Upper lobe of left lung (tissue), 6 donors: ENCODE results near the gene NDNF. TPM values are rescaled to one million over a fixed set of nuclear protein-coding genes. Genes with fewer than 3 reads are reported as not detected.

Source experiments
- ATAC-seq, 2 donors: fragments of 200-7000 bp; cut with Tn5 transposase; one replicate each; pipeline ENCODE4 v1.9.1; 2022; ENCODE audit warnings: mild to moderate bottlenecking in 2 of 2, moderate library complexity in 2 of 2; ENCODE audit not compliant: low FRiP score in 2 of 2
- DNase-seq, 2 donors: peaks; one replicate each; pipeline ENCODE4 v3.0.0-alpha.2; 2019 to 2020
- H3K27ac ChIP-seq, 4 donors: fragments of 200-600 bp; sonication (generic); one replicate each; pipeline ENCODE4 v1.5.1; 2016 to 2019
- H3K27me3 ChIP-seq, 4 donors: fragments of 200-600 bp; sonication (generic); one replicate each; pipeline ENCODE4 v1.5.1; 2017 to 2019
- H3K36me3 ChIP-seq, 4 donors: fragments of 200-600 bp; sonication (generic); one replicate each; pipeline ENCODE4 v1.5.1; 2016 to 2019
- H3K4me1 ChIP-seq, 4 donors: fragments of 200-600 bp; sonication (generic); one replicate each; pipeline ENCODE4 v1.5.1; 2018 to 2019
- H3K4me3 ChIP-seq, 4 donors: fragments of 200-600 bp; sonication (generic); one replicate each; pipeline ENCODE4 v1.5.1; 2017 to 2019; ENCODE audit warnings: mild to moderate bottlenecking in 2 of 4, moderate library complexity in 1 of 4
- H3K9me3 ChIP-seq, 4 donors: fragments of 200-600 bp; sonication (generic); one replicate each; pipeline ENCODE4 v1.5.1; 2018 to 2019
- EP300 ChIP-seq, 4 donors: sonication (generic); formaldehyde crosslinking; IDR thresholded peaks; one replicate each; pipeline ENCODE4 v1.5.1; 2017; ENCODE audit warnings: antibody characterized with exemption in 4 of 4, control low read depth in 2 of 4
- POLR2A ChIP-seq, 4 donors: fragments of 450-650 bp; IDR thresholded peaks; one replicate each; pipeline ENCODE4 v1.5.1; 2016 to 2017; ENCODE audit warnings: antibody characterized with exemption in 4 of 4, mild to moderate bottlenecking in 2 of 4
- POLR2AphosphoS5 ChIP-seq, 2 donors: sonication (generic); formaldehyde crosslinking; IDR thresholded peaks; one replicate each; pipeline ENCODE4 v1.5.1; 2017; ENCODE audit warnings: antibody characterized with exemption in 2 of 2
- WGBS, 2 donors: methylation state at CpG; one replicate each; pipeline ENCODE4 v1.1.5; 2017 to 2018; 5-methylcytosine and 5-hydroxymethylcytosine counted together
- total RNA-seq, 6 donors: library from RNA; depleted of rRNA in 4 of 6; stranded (reverse); fragments of >200 nt in 4 of 6; gene quantifications; one replicate each; pipeline versions ENCODE4 v1.1.0 to v1.2.1, GENCODE V29; 2016 to 2021
- TF ChIP-seq, protein P1 (sequence below), 6 experiments: fragments of 450-650 bp in 4 of 6; fragments of 200-600 bp in 2 of 6; sonication (generic) in 2 of 6; IDR thresholded peaks; one replicate each; pipeline ENCODE4 v1.5.1; 2016 to 2019; ENCODE audit warnings: antibody characterized with exemption in 6 of 6
- donor health status: DM: no; HTN: no; CAD: no; lungs with moderate emphysema.
- donor health status: DM: no; HTN: yes; CAD: no; lungs with severe emphysema.

Gene NDNF
- total RNA-seq, 6 donors from 2014 or later, result 52.4 to 180 (median 129) TPM

DNA sequence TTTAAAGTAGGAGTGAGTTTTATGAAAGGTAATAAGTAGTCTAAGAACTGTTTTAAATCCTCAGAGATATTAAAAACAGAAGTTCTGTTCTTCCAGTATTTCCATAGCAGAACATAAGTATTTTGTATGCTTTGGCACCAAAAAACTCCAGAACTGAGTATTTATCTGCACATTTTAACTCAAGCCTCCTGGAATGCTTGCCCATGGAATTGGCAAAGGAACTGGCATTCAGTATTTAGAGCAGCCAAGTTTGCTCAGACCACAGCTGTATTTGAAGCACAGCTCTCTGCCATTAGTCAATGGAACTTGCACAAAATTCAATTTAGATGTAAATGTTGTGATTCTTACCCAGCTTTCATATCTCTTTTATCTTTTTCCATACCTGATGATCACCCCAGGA, 42.2 kb downstream of the NDNF start:
- ATAC-seq (no peak), DNase-seq (no peak)
- H3K4me3 ChIP-seq, result no peak overlapping the region
- H3K27ac ChIP-seq, result no peak overlapping the region
- no peaks in the 10 kb centered on the region for H3K36me3 ChIP-seq
- TF ChIP-seq, protein P1, sequence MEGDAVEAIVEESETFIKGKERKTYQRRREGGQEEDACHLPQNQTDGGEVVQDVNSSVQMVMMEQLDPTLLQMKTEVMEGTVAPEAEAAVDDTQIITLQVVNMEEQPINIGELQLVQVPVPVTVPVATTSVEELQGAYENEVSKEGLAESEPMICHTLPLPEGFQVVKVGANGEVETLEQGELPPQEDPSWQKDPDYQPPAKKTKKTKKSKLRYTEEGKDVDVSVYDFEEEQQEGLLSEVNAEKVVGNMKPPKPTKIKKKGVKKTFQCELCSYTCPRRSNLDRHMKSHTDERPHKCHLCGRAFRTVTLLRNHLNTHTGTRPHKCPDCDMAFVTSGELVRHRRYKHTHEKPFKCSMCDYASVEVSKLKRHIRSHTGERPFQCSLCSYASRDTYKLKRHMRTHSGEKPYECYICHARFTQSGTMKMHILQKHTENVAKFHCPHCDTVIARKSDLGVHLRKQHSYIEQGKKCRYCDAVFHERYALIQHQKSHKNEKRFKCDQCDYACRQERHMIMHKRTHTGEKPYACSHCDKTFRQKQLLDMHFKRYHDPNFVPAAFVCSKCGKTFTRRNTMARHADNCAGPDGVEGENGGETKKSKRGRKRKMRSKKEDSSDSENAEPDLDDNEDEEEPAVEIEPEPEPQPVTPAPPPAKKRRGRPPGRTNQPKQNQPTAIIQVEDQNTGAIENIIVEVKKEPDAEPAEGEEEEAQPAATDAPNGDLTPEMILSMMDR (IDR thresholded peaks at IDR 0.05), result no peak
- no peak for TF ChIP-seq POLR2A (IDR thresholded peaks at IDR 0.05)
- no peaks in the 10 kb centered on the region for H3K9me3 ChIP-seq
- H3K27me3 ChIP-seq, result no peaks in the 10 kb centered on the region
- peaks cover 0 to 11% (median 0%) of the 10 kb centered on the region in 4 donors for H3K4me1 ChIP-seq

DNA sequence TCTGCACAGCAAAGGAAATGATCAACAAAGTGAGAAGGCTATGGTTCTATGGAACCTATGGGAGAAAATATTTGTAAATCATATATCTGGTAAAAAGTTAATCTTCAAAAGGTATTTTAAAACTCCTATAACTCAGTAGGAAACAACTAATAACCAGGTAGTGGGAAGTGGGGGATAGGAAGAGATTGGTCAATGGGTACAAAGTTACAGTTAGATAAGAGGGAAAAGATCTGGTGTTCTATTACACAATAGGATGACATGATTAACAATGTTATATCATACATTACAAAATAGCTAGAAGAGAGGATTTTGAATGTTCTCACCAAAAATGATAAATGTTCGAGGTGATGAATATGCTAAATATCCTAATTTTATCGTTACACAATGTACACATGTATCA, 46.3 kb downstream of the NDNF start:
- Histone ChIP-seq H3K9me3 (no peaks in the 10 kb centered on the region), H3K36me3 (no peaks in the 10 kb centered on the region), H3K4me1 (peaks cover 0 to 6% (median 0%) of the 10 kb centered on the region in 4 donors), H3K27me3 (no peaks in the 10 kb centered on the region), H3K4me3 (no peak overlapping the region), H3K27ac (no peak overlapping the region)
- 91 to 93% methylated on average over 2 of the region's 2 CpGs for WGBS, 2 donors
- DNase-seq (no peak), ATAC-seq (no peak)
- TF ChIP-seq EP300 (IDR thresholded peaks at IDR 0.05) (no peak), POLR2AphosphoS5 (IDR thresholded peaks at IDR 0.05) (no peak), POLR2A (IDR thresholded peaks at IDR 0.05) (no peak)
- TF ChIP-seq, protein P1 (IDR thresholded peaks at IDR 0.05), result no peak

DNA sequence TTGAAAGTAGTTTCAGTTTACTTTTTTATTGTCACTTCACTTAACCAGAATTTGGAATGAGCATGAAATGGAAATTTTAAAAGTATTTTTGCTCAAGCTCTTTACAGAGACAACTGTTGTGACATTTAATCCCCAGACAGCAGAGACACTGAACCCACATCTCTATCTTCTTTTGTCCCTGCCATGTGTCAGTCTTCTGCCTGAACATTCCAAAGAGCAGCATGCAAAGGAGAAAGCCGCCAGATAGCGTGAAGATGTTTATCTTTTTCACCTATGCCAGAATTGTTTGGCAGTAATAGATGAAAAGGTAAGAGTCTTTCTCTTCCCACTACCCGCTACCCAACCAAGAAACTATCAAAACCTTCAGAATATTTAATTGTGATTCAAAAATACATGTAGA, 46.8 kb downstream of the NDNF start:
- DNase-seq, result no peak
- no peak for ATAC-seq
- WGBS, 2 donors, result 77 to 90% methylated on average over 3 of the region's 3 CpGs
- no peaks in the 10 kb centered on the region for H3K27me3 ChIP-seq
- no peaks in the 10 kb centered on the region for H3K36me3 ChIP-seq
- no peak overlapping the region for H3K27ac ChIP-seq
- no peak overlapping the region for H3K4me3 ChIP-seq
- H3K9me3 ChIP-seq, result no peaks in the 10 kb centered on the region
- TF ChIP-seq POLR2AphosphoS5 (IDR thresholded peaks at IDR 0.05), result no peak
- TF ChIP-seq POLR2A (IDR thresholded peaks at IDR 0.05), result no peak
- TF ChIP-seq, protein P1 (IDR thresholded peaks at IDR 0.05), result no peak
- no peak for TF ChIP-seq EP300 (IDR thresholded peaks at IDR 0.05)
- peaks cover 0 to 6% (median 0%) of the 10 kb centered on the region in 4 donors for H3K4me1 ChIP-seq

DNA sequence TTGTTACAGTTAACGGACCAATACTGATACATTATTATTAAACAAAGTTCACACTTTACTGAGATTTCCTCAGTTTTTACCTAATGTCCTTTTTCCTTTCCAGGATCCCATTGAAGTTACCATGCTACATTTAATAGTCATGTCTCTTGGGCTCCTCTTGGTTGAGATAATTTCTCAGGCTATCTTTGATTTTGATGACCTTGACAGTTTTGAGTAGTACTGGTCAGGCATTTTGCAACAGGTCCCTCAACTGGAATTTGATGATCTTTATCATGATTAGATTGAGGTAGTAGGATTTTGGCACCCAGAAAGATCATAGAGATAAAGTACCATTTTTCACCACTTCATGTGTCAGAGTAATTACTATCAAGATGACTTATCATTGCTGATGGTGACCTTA, 53.8 kb downstream of the NDNF start:
- H3K27me3 ChIP-seq, result no peaks in the 10 kb centered on the region
- 92 to 94% methylated on average over 1 of the region's 1 CpG for whole genome bisulfite sequencing, 2 donors
- H3K4me3 ChIP-seq, result no peak overlapping the region
- H3K36me3 ChIP-seq, result no peaks in the 10 kb centered on the region
- DNase-seq, result no peak
- TF ChIP-seq EP300 (IDR thresholded peaks at IDR 0.05) (no peak), POLR2AphosphoS5 (IDR thresholded peaks at IDR 0.05) (no peak), POLR2A (IDR thresholded peaks at IDR 0.05) (no peak)
- TF ChIP-seq, protein P1 (IDR thresholded peaks at IDR 0.05), result no peak
- H3K27ac ChIP-seq, result no peak overlapping the region
- no peaks in the 10 kb centered on the region for H3K9me3 ChIP-seq
- no peak for ATAC-seq
- H3K4me1 ChIP-seq, result no peaks in the 10 kb centered on the region

DNA sequence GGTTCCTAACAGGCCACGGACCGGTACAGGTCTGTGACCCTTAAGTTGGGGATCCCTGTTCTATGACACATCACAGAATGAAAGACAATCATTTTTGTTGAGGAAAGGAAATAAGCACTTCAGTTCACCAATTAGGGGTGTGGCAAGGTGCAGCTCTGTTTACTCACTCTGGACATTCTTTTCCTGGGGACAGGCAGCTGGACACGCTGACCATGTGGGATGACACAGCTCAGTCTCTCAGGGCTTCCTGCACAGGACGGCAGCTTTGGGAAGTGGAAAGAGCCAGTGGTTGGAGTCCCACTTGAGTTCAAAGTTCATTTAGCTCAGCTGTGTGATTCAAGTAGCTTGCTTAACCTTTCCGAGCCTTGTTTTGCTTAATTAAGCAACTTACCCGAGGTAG, 55.7 kb downstream of the NDNF start:
- no peaks in the 10 kb centered on the region for H3K9me3 ChIP-seq
- H3K27ac ChIP-seq, result no peak overlapping the region
- H3K27me3 ChIP-seq, result no peaks in the 10 kb centered on the region
- 69 to 71% methylated on average over 6 of the region's 6 CpGs for WGBS, 2 donors
- ATAC-seq, result no peak
- H3K4me3 ChIP-seq, result no peak overlapping the region
- H3K4me1 ChIP-seq, result no peaks in the 10 kb centered on the region
- H3K36me3 ChIP-seq, result no peaks in the 10 kb centered on the region
- TF ChIP-seq POLR2A (IDR thresholded peaks at IDR 0.05) (no peak), EP300 (IDR thresholded peaks at IDR 0.05) (no peak)
- TF ChIP-seq, protein P1 (IDR thresholded peaks at IDR 0.05), result no peak
- DNase-seq, result no peak
